Aorta (tissue), 5 donors: Measurements from ENCODE around the gene ENDOV. TPM values are rescaled to one million over a fixed set of nuclear protein-coding genes. Genes with fewer than 3 reads are reported as not detected.
A peak's percentile ranks its signal among the peaks of the same experiment; 100 is the strongest.

ENCODE experiments used
- ATAC-seq: fragments of 200-7000 bp; cut with Tn5 transposase; one replicate; pipeline ENCODE4 v1.9.1; 2022; ENCODE audit warnings: moderate library complexity; ENCODE audit not compliant: low FRiP score
- DNase-seq, 2 donors: peaks; one replicate each; pipeline ENCODE4 v3.0.0-alpha.2; 2020
- H3K27ac ChIP-seq, 2 donors: one replicate each; pipeline ENCODE4 v1.5.1; 2013; ENCODE audit warnings: low read length in 2 of 2, mild to moderate bottlenecking in 2 of 2, moderate library complexity in 2 of 2, control low read depth in 1 of 2, inconsistent platforms in 1 of 2, low read depth in 1 of 2
- H3K27me3 ChIP-seq, 2 donors: one replicate each; pipeline ENCODE4 v1.6.1; 2013; ENCODE audit warnings: control low read depth in 1 of 2, low read length in 1 of 2, mild to moderate bottlenecking in 1 of 2, moderate library complexity in 1 of 2; ENCODE audit not compliant: insufficient read depth in 2 of 2, control insufficient read depth in 1 of 2
- H3K36me3 ChIP-seq, 2 donors: one replicate each; pipeline ENCODE4 v1.6.1; 2013; ENCODE audit warnings: control low read depth in 1 of 2, low read length in 1 of 2, mild to moderate bottlenecking in 1 of 2; ENCODE audit not compliant: insufficient read depth in 2 of 2, control insufficient read depth in 1 of 2
- H3K4me1 ChIP-seq, 2 donors: one replicate each; pipeline ENCODE4 v1.6.1; 2013; ENCODE audit warnings: low read length in 2 of 2, control low read depth in 1 of 2, mild to moderate bottlenecking in 1 of 2, moderate library complexity in 1 of 2; ENCODE audit not compliant: insufficient read depth in 2 of 2, control insufficient read depth in 1 of 2
- H3K4me3 ChIP-seq, 2 donors: one replicate each; pipeline ENCODE4 v1.5.1; 2013; ENCODE audit warnings: low read length in 2 of 2, control low read depth in 1 of 2, mild to moderate bottlenecking in 1 of 2
- H3K9me3 ChIP-seq: one replicate; pipeline ENCODE4 v1.6.1; 2013; ENCODE audit warnings: mild to moderate bottlenecking, low read length; ENCODE audit not compliant: control insufficient read depth
- WGBS, 2 donors: extraction: QIAGEN DNeasy Blood & Tissue Kit; methylation state at CpG; one replicate each; pipeline ENCODE4 v1.1.7; 2013; 5-methylcytosine and 5-hydroxymethylcytosine counted together
- intact Hi-C, 2 donors: fragments of 100-400 bp; cut with DNase I; formaldehyde crosslinking; loops; one replicate each; pipeline versions ENCODE4 v1.14.2 to v1.15.0; 2022
- polyA plus RNA-seq, 2 donors: library from polyadenylated mRNA; stranded (reverse); fragments of 200-250 nt; gene quantifications; one replicate each; pipeline ENCODE4 v1.2.3, GENCODE V29; 2013
- total RNA-seq, 2 donors: library from RNA; stranded (reverse); fragmentation: NEBNext Ultra II Directional; extraction: Animal tissue kit (Norgen Biotek cat#: 25700); gene quantifications; one replicate each; pipeline ENCODE4 v1.2.1, GENCODE V29; 2021
- donor health status: healthy with polysubstance abuse.
- donor health status: Bipolar disorder and iron deficiency.
- donor health status: DM: no; HTN: no; CAD: no.
- donor health status: DM: no; HTN: no; CAD: no.
- donor health status: DM: yes; HTN: yes; CAD: no.

Gene ENDOV
- total and polyA plus RNA-seq, 4 donors, result 14.3 to 28.2 (median 20.4) TPM

DNA sequence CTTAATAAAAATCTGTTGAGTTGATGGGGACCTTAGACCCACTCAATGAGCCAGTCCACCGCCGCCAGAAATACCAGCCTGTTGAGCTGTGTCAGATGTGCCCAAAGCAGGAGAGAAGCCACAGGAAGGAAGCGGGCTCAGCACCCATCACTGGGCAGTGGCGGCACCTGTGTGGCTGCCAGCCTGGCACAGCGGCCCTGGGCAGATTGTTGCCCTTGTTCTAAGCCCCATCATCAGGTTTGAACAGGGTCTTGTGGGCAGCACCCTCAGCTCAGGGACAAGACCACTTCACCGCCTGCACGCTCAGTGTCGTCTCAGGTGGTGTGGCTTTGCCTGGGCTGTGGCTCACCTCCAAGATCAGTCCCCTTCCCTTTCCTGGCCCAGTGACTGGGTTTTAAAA lies 9.3 kb downstream of the ENDOV start:
- intact Hi-C loops, result no loop called here
- Histone ChIP-seq H3K27ac (no peak overlapping the region), H3K27me3 (no peaks in the 10 kb centered on the region), H3K9me3 (no peaks in the 10 kb centered on the region), H3K4me3 (no peak overlapping the region), H3K36me3 (peaks cover 0 to 4% of the 10 kb centered on the region in 2 donors), H3K4me1 (no peaks in the 10 kb centered on the region)
- peak in 1 of 2 donors; percentile 60 for DNase-seq
- ATAC-seq, result no peak
- 86 to 90% methylated on average over 8 of the region's 8 CpGs for WGBS, 2 donors

DNA sequence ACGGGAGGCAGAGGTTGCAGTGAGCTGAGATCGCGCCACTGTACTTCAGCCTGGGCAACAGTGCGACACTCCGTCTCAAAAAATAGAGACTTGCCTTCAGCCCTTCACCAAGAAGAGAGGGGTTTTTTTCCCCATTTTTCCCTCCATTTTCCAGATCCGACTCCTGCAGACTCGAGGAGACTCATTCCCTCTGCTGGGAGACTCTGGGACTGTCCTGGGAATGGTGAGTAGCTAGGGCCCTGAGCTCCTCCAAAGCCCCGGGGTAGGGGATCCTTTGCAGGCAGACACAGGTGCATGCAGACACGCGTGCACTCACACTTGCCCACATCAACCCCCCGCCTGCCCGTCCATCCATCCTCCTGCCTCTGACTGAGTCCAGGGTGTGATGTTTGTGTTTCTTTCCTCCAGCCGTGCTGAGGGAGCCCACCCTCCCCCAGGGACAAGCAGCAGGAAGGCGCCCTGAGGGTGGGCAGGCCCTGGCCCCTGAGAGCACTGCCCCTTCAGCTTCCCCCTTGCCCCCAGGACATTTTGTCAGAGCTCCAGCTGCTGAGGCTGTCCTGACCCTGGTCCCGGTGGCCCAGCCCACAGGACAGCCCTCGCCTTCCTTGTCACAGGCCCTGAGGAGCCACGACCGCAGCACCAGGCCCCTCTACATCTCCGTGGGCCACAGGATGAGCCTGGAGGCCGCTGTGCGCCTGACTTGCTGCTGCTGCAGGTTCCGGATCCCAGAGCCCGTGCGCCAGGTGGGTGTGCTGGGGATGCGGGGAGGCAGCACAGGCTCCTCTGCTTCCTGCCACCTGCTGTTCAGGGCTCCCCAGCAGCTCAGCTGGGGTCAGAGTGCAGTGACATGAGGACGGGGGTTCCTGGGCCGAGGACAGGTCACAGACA lies 10.2 kb downstream of the ENDOV start:
- no peak overlapping the region for H3K27ac ChIP-seq
- H3K4me3 ChIP-seq, result no peak overlapping the region
- intact Hi-C loops, result loop anchor here in 1 of 2 donors (5.0 kb wide), 1 partner anchor 557 kb away; no protein-coding TSS in a partner anchor
- DNase-seq (peak in 1 of 2 donors; percentile 46), ATAC-seq (no peak)
- no peaks in the 10 kb centered on the region for H3K27me3 ChIP-seq
- WGBS, 2 donors, result 82 to 84% methylated on average over 27 of the region's 27 CpGs
- no peaks in the 10 kb centered on the region for H3K36me3 ChIP-seq
- H3K9me3 ChIP-seq, result no peaks in the 10 kb centered on the region
- no peaks in the 10 kb centered on the region for H3K4me1 ChIP-seq

DNA sequence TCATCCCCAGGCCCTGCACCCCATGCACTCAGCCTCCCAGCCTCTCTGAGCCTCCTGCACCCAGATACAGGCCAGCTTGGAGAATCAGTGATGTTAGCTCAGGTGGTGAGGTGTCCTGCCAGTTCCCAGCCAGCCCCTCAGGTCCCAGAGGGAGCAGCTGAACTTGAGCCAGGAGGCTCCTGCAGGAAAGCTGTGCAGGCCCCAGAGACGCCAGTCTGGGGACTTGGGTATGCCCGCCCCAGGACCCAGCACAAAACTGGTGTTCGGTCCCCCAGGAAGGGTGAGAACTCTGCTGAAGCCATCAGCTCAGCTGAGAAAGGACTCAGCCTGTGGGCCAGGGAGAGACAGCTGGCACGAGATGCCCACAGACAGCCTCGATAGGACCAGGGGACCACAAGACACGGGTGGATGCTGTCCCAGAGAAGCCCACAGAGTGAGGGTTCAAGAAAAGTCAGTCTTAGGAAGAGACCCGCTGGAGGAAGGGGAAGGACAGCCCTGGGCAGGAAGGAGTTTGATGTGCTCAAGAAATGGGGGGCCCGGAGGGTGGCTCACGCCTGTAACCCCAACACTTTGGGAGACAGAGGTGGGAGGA lies 11.0 kb downstream of the ENDOV start:
- Histone ChIP-seq H3K9me3 (no peaks in the 10 kb centered on the region), H3K36me3 (no peaks in the 10 kb centered on the region), H3K4me1 (no peaks in the 10 kb centered on the region), H3K4me3 (no peak overlapping the region), H3K27me3 (no peaks in the 10 kb centered on the region), H3K27ac (no peak overlapping the region)
- ATAC-seq, result no peak
- intact Hi-C loops, result loop anchor here (1.0 to 5.0 kb wide), 4 partner anchors 149 to 556 kb away; no protein-coding TSS in a partner anchor
- peak in 1 of 2 donors; percentile 55 for DNase-seq
- 81 to 86% methylated on average over 9 of the region's 9 CpGs for WGBS, 2 donors

DNA sequence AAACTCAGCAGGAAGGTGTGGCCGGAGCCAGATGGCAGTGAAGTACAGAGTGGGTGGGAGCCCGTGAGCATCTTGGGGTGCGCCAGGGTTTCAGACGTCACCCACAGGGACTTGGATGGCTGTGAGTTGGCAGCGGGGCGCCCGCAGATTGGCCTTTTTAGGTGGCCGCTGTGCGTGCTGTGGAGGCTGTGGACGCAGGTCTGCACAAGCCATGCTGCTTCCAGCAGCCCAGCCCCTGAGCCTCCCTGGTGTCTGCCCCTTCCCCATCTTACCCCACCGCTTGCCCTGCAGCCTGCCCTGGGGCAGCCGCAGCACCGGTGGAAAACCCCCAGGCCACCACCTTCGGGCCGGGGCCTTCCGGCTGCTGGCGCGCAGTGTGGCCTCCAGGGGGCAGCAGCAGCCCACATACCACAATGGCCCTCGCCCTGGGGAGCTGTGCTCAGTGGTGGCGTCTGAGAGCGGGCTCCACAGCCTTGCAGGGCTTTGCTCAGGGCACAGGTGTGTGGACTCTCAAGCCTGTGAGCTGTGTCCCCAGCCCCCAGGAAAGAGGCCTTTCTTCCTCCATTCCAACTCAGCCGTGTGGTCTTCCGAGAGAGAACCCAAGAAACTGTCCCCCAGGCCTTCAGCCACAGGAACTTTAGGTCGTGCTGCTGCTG lies 11.8 kb downstream of the ENDOV start:
- WGBS, 2 donors, result 35 to 39% methylated on average over 24 of the region's 24 CpGs
- Histone ChIP-seq H3K27me3 (no peaks in the 10 kb centered on the region), H3K4me1 (no peaks in the 10 kb centered on the region), H3K27ac (no peak overlapping the region), H3K36me3 (no peaks in the 10 kb centered on the region), H3K4me3 (no peak overlapping the region), H3K9me3 (no peaks in the 10 kb centered on the region)
- intact Hi-C loops, result loop anchor here (1.0 to 5.0 kb wide), 4 partner anchors 149 to 556 kb away; no protein-coding TSS in a partner anchor
- DNase-seq, result peak; percentile 76 to 93
- peak; percentile 82 for ATAC-seq

DNA sequence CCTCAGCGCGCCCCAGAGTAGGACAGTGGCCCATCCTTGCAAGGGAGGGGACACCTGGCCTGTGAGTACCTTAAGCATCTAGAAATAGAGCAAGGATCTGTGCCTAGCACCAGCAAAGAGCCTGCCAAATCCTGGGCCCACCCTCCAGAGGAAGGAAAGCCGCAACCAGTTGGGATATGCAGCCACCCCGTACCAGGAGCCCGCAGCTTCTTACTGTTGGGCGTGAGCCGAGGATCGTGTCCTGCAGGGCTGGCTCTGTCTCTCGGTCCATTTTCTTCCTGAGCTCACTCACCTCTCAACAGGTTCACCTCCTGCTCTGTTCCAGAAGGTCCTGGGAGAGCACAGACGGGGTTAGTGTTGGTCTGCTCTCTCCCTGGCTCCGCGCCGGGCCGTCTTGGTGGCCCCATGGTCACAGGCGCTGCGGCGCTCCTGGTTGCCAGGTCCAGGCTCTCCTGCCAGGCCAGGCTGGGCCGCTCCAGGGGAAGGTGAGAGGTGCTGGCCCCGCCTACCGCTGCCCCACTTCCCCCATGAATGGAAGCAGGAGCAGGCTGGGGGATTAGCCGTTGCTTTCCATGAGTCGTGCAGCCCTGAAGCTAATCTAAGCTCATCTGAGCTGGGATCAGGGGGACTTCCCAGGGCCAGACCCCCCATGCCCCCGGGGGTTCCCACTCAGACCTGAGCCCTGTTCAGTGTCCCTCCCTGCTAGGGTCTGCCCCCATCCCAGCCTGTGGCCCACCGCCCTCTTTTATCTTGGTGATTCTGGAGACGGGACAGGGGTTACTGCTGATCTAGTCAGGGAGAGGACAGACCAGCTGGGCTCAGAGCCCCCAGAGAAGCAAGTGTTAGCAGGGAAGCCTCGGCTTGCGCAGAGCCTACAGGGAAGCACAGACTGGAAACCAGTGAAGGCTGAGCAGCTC lies 12.7 kb downstream of the ENDOV start:
- peak in 1 of 2 donors; percentile 73 for DNase-seq
- Histone ChIP-seq H3K4me3 (no peak overlapping the region), H3K27me3 (no peaks in the 10 kb centered on the region), H3K36me3 (no peaks in the 10 kb centered on the region), H3K4me1 (no peaks in the 10 kb centered on the region), H3K27ac (no peak overlapping the region), H3K9me3 (no peaks in the 10 kb centered on the region)
- no peak for ATAC-seq
- WGBS, 2 donors, result 89 to 95% methylated on average over 26 to 27 of the region's 27 CpGs
- intact Hi-C loops, result loop anchor here (2.0 to 5.0 kb wide), 3 partner anchors 435 to 555 kb away; no protein-coding TSS in a partner anchor

DNA sequence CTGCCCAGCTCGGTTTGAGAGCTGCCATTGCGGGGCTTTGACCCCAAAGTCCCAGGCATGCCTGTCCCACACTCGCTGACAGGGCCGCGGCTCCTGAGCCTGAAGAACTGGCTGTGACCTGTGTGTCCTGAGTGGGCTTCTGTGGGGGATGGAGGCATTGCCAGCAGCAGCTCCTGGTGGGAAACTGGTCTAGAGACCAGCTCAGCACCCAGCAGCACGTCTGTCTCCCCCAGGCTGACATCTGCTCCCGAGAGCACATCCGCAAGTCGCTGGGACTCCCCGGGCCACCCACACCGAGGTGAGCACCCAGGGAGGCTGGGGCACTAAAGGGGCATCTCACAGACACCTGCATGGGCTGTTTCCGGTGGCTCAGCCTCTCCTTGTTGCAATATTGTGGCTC lies 13.4 kb downstream of the ENDOV start:
- DNase-seq, result peak in 1 of 2 donors; percentile 60
- Histone ChIP-seq H3K9me3 (no peaks in the 10 kb centered on the region), H3K27ac (no peak overlapping the region), H3K4me1 (no peaks in the 10 kb centered on the region), H3K27me3 (no peaks in the 10 kb centered on the region), H3K36me3 (no peaks in the 10 kb centered on the region), H3K4me3 (no peak overlapping the region)
- ATAC-seq, result no peak
- intact Hi-C loops, result loop anchor here in 1 of 2 donors (5.0 kb wide), 1 partner anchor 554 kb away; no protein-coding TSS in a partner anchor
- 91 to 93% methylated on average over 12 of the region's 12 CpGs for WGBS, 2 donors

DNA sequence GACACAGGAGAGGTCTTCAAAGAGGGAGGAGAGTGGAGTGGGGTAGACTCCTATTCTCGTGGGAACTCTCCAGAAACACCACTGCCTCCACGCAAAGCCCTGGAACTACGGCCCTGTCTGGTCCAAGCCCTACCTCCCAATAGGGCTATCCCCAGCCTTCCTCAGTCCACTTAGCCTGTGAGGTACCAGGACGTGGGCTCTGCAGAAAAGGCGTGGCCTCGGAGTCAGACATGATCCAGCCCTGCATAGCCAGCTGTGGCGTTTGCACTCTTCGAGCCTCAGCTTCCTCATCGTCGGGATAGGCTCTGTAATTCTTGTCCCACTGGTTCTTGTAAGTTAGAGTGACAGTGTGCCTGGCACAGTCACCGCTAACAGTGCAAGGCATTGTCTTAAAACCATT lies 13.8 kb downstream of the ENDOV start:
- intact Hi-C loops, result loop anchor here in 1 of 2 donors (5.0 kb wide), 1 partner anchor 554 kb away; no protein-coding TSS in a partner anchor
- Histone ChIP-seq H3K4me3 (no peak overlapping the region), H3K9me3 (no peaks in the 10 kb centered on the region), H3K27ac (no peak overlapping the region), H3K36me3 (no peaks in the 10 kb centered on the region), H3K27me3 (no peaks in the 10 kb centered on the region), H3K4me1 (no peaks in the 10 kb centered on the region)
- peak in 1 of 2 donors; percentile 41 for DNase-seq
- ATAC-seq, result no peak
- 89 to 91% methylated on average over 11 of the region's 11 CpGs for WGBS, 2 donors
